T-helper 2 cell (primary cell): ENCODE results near the gene SLC15A1.

Experiments
- DNase-seq, 5 experiments: peaks; one replicate each; pipeline versions ENCODE4 v3.0.0 to v3.0.0-alpha.2; 2012 to 2022

Gene SLC15A1

GRCh38 chr13:98746968-98747367 lies 5.5 kb downstream of the SLC15A1 start:
- no peak for DNase-seq

- DNase-seq, result no peak
Measured at GRCh38 chr13:98743377-98743776, 9.1 kb downstream of the SLC15A1 start.

- no peak for DNase-seq
Measured at GRCh38 chr13:98742961-98743360, 9.5 kb downstream of the SLC15A1 start.

- DNase-seq, result no peak
Measured at GRCh38 chr13:98741741-98742435, 10.6 kb downstream of the SLC15A1 start.

- DNase-seq, result no peak
Measured at GRCh38 chr13:98740131-98740530, 12.3 kb downstream of the SLC15A1 start.

- DNase-seq, result no peak
Measured at GRCh38 chr13:98738993-98739392, 13.5 kb downstream of the SLC15A1 start.

GRCh38 chr13:98738213-98738612 lies 14.3 kb downstream of the SLC15A1 start:
- DNase-seq, result no peak

GRCh38 chr13:98731925-98732324 lies 20.5 kb downstream of the SLC15A1 start:
- peak in 1 of 5 experiments; percentile 8 for DNase-seq

GRCh38 chr13:98731038-98731437 lies 21.4 kb downstream of the SLC15A1 start:
- no peak for DNase-seq

- DNase-seq, result no peak
Measured at GRCh38 chr13:98730441-98730840, 22.0 kb downstream of the SLC15A1 start.

- DNase-seq, result no peak
Measured at GRCh38 chr13:98729658-98730057, 22.8 kb downstream of the SLC15A1 start.

GRCh38 chr13:98722958-98723357 lies 29.5 kb downstream of the SLC15A1 start:
- no peak for DNase-seq

- no peak for DNase-seq
Measured at GRCh38 chr13:98721825-98722510, 30.5 kb downstream of the SLC15A1 start.

- DNase-seq, result no peak
Measured at GRCh38 chr13:98719527-98720250, 32.8 kb downstream of the SLC15A1 start.

GRCh38 chr13:98717891-98718290 lies 34.6 kb downstream of the SLC15A1 start:
- no peak for DNase-seq

GRCh38 chr13:98717256-98717655 lies 35.2 kb downstream of the SLC15A1 start:
- no peak for DNase-seq

GRCh38 chr13:98710521-98710920 lies 42.0 kb downstream of the SLC15A1 start:
- DNase-seq, result no peak

GRCh38 chr13:98707281-98707999 lies 45.0 kb downstream of the SLC15A1 start:
- DNase-seq, result no peak

- no peak for DNase-seq
Measured at GRCh38 chr13:98706446-98707110, 45.9 kb downstream of the SLC15A1 start.

GRCh38 chr13:98697791-98698190 lies 54.7 kb downstream of the SLC15A1 start:
- no peak for DNase-seq

GRCh38 chr13:98693756-98694155 lies 58.7 kb downstream of the SLC15A1 start:
- no peak for DNase-seq

- no peak for DNase-seq
Measured at GRCh38 chr13:98691360-98691759, 61.1 kb downstream of the SLC15A1 start.
